ENCODE measurements around the gene APOO.
"Not testable (repeated sequence)": the region's sequence is repeated elsewhere in the genome, so short reads cannot be mapped to it uniquely, and the experiment has no call there.

The APOO gene

DNA sequence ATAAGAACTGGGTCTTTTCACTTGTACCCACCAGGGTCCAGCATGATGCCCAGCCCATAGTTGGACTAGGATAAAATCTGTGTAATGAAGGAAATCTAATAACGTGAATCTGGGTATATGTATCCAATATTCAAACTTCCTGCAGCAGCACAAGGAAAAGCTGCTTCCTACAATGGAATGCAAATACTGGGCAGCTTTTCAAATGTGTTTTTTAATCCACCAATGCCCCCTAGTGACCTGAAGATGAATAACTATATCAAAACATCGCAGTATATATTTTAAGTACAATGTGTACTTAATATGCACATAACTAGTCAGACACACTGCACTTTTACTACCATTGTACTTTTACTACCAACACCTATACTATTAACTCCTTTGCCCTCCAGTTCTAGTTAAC is 5.3 kb downstream of the APOO start:
- FAIRE-seq = peak; percentile 93

DNA sequence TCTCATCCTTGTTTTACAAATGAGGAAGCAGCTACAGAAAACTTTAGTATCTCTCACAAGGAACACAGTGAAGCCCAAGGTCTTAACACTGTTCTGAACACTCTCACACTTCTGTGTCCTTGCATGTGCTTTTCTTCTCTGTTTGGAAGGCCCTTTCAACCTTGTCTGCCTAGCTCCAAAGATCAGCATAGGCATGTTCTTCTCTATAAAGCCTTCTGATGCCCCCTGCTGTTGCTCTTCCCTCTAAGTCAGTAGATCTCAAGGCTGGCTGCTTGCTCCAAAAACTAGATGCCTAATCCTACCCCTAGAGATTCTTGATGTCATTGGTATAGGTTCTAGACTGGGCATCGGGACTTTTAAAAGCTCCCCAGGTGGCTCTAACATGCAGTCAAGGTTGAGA is 5.9 kb downstream of the APOO start:
- peak; percentile 89 for FAIRE-seq

DNA sequence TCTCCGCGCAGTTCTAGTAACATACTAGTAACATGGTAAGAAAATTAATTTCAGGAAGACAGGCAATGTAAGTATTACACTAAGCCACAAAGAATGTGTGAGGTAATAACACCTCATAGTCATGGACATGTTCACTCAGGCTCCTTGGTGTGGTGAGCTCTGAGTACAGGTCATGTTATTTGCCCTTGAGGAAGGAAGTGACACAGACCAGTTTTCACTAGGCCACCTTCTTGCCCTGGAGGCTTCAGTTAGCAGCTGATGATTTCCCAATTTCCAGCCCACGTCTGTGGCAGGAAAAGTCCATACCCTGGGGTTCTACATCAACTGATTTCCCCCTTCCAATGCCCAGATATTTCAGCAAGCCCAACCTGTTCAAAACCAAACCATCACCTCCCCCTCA is 6.7 kb downstream of the APOO start:
- FAIRE-seq = peak; percentile 97

DNA sequence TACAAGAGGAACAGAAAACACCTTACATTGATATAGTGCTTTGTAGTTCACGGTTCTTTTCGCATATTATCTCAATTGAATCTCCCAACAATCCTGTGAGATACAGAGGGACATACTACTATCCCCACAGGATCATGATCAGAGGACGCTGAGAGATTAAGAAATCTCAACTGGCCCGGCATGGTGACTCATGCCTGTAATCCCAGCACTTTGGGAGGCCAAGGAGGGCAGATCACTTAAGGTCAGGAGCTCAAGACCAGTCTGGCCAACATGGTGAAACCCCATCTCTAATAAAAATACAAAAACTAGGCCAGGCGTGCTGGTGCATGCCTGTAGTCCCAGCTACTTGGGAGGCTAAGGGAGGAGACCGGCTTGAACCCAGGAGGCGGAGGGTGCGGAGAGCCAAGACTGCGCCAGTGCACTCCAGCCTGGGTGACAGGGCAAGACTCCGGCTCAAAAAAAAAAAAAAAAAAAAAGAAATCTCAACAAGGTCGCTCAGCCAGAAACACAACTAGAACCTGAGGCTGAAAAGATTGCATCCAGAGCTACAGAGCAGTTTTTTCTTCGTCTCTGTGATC is 7.4 kb downstream of the APOO start:
- no peak for FAIRE-seq

DNA sequence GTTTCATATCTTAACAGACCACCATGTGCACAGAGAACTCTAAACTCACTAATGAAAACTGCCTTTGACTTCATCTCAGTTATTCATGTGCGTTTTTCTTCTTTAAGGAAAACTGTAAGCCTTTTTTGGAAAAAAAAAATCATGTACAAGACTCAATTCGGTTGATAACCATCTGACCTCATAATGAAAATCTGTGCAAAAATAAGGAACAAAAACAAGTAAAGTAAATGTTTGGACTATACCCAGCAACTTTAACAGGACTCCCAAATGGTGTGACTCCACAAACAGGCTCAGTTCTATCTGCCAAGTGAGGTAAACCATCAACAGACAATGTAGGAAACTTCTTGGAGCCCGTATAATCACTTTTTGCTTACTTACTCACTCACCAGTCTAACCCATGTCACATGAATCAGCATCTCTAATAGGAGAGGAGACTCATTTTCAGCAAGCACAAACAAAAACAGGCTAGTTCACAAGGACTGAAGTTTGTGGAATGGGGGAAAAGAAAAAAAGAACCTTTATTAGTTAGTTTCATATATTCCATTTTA is 9.3 kb downstream of the APOO start:
- FAIRE-seq = peak; percentile 84

DNA sequence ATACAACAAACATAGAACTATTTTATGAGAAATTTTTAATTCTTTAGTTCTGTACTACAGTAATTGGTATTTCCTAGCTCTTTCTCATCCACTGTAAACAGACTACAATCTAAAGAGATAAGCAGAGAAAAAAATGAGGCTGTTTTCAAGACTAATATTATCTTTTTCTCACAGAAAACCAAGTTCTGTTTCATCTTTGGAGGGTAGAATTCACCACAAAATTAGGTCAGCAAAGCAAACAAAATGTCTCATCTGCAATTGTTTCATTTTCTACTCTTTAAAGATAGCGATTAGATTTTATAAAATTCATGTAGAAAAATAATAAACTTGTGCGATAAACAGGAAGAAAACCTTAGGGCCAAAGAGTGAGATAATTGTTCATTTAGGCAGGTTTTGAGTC is 10.8 kb downstream of the APOO start:
- FAIRE-seq = no peak

DNA sequence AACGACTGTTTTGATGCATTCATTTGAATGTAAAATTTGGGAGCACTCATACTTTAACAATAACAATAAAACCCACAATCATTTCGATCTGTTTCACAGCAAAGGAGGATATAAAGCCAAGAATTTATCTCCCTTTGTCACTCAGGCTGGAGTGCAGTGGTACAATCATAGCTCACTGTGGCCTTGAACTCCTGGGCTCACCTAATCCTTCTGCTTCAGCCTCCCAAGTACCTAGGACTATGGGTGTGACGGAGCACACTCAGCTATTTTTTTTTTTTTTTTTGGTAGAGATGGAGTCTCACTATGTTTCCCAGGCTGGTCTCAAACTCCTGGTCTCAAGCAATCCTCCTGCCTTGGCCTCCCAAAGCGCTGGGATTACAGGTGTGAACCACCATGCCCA is 11.2 kb downstream of the APOO start:
- not testable (repeated sequence) for FAIRE-seq

DNA sequence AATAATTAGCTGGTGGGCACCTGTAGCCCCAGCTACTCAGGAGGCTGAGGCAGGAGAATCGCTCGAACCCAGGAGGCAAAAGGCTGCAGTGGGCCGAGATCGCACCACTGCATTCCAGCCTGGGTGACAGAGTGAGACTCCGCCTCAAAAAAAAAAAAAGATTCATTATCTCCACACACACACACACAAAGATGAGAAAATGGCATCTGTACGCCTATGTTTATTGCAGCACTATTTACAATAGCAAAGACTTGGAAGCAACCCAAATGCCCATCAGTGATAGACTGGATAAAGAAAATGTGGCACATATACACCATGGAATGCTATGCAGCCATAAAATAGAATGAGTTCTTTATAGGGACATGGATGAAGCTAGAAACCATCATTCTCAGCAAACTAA is 12.7 kb downstream of the APOO start:
- FAIRE-seq = not testable (repeated sequence)

DNA sequence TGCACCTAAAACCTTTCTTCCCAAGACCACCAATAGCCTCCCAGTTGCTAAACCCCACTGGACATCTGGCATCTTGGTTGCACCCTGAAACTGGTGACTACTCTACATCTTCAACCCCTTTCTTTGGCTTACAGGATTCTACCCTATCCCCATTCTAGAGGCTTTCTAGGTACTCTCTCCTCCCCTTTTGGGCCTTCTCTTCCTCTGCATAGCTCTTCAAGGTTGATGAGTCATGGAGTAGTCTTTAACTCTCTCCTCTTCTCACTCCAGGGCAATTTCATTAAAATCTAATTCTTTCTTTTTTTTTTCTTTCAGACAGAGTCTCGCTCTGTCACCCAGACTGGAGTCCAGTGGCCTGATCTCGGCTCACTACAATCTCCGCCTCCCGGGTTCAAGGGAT is 16.8 kb downstream of the APOO start:
- FAIRE-seq = no peak

DNA sequence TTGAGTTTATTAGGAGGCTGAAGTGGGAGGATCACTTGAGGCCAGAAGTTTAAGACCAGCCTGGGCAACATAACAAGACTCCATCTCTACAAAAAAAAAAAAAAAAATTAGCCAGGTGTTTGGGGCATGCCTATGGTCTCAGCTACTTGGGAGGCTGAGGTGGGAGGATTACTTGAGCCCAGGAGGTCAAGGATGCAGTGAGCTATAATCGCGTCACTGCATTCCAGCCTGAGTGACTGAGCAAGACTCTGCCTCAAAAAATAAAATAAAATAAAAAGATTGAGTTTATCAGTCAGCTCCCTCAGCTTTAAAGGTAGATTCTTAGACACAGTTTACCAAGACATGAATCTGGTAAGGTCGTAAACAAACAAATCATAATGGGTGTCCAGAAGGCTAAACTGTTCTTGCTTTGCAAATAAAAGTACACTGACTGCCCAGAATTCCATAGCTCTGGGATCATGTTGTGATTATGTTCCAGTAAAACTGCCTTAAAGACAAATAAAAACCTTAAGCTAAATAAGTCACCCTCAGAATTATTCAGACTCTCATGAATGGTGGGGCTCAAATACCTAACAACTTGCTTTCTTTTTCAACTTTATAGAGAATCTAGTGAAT is 18.7 kb downstream of the APOO start:
- peak; percentile 40 for FAIRE-seq

DNA sequence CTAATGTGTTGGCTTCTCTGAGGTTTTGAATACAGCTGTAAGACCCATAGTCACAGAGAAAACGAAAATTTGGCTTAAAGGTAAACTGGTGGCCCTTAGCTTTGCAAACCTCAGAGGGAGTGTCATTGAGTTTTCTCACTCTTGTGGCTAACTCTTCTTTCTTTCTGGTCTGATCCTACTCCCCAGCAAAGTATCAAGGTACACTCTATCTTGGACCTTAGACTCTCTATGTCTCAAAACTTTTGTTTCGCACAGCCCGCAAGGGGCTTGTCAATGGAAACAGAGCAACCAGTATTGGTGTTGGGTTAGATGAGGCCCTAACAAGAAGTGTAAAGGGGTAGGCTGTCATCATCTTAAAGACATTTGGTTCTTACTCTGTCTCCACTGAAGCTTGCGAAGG is 19.8 kb downstream of the APOO start:
- FAIRE-seq = no peak

DNA sequence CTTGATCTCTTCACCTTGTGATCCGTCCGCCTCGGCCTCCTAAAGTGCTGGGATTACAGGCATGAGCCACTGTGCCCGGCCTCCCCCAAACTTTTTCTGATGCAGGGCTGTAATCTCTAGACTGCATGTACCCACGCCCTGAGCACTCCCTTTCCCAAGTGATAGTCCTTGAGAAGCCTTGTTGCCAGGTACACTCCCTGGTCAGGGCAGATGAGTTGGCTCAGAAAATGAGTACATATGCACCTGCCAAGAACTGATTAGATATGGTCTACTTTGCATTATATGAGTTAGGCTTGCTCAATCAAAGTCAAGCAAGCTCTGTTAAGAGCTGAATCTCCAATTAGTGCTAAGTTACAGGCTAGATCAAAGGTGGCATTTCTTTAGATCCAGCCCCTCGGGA is 20.3 kb downstream of the APOO start:
- FAIRE-seq = no peak

DNA sequence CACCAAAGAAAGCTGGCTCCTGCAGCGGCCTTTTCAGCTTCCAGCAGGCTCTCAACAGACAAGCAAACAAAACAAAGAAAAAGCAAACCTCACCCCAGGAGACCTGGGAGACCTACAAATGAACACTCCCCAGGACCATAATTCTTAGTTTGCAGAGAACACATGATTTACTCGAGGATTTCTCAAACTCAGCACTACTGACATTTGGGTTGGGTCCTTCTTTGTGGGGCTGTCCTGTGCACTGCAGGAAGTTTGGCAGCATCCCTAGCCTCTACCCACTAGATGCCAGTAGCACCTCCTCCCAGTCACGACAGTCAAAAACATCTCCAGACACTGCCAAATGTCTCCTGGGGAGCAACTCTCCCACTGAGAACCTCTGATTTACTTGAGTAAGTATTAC is 21.9 kb downstream of the APOO start:
- no peak for FAIRE-seq

DNA sequence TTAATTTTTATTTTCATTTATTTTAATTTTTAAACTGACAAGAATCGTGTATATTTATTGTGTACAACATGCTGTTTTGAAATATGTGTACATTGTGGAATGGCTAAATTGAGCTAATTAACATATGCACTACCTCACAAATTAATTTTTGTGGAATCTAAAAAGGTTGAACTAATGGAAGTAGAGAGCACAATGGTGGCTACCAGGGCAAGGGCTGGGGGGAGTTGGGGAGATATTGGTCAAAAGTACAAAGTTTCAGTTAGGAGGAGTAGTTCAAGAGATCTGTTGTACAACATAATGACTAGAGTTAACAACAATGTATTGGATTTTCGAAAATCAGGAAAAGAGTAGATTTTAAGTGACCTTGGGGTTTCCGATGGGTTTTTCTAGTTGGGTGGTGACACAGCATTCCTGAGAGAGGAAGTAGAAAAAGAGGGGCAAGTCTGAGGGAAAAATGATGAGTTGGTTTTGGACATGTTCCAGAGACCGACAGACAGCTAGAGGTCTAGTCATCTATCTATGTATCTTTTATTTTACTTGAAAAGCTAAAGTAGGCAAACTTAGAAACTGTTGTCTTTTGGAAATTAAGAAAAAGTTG is 23.2 kb downstream of the APOO start:
- peak; percentile 17 for FAIRE-seq

DNA sequence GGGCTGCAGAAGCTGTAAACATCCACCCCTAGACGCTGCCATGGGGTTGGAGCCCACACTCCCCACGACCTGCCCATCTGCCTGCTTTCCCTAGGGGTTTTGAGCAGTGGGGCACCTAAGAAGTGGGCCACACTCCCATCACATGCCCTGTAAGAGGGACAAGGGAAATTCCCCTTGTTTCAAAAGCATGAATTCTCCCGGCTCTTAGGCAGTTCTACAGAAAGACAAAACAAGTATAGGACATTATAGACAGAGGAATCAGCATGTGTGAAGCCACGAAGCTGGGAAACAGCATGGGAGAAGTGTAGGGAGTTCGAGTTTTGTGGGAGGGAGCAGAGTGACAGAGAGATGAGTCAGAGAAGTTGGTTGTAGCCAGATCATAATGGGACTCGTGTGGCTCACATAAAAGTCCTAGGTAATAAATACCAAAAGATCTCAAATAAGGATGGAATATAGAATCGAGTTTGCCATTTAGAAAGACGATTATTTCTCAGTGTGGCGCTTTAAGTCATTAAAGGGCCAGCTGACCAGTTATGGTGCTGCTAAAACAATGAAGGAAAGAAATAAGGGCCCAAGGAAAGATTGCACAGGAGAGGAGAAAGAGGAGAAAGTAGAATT is 23.9 kb downstream of the APOO start:
- peak; percentile 93 for FAIRE-seq

DNA sequence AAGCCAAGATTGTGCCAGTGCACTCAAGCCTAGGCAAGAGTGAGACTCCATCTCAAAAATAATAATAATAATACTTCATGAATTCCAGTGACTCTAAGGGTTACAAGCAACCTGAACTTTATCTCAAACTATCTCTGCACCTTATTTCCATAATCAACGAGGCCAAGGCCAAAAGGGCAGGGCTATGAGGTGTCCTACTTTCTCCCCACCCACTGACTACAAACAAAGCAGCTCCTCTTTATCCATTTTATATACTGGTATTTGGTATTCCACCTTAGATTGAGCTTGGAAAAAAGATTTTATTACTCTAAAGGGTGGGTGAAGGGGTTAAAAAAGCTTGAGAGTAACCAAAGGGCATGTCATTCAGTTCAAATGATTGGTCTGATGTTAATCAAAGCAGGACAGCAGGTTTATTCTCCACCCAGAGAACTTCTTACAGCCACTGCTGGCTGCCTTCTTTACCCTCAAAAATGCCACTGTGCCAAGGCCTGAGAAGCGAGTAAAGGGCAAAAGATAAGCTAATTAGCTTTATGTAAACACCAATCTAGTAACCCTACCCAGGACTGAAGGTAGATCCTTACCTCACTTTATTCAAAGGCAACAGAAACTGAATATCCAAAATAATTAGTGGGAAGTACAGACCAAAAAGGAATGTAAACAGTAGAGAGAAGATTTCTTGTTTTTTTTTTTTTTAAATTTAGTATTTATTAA is 28.2 kb downstream of the APOO start:
- FAIRE-seq = no peak

DNA sequence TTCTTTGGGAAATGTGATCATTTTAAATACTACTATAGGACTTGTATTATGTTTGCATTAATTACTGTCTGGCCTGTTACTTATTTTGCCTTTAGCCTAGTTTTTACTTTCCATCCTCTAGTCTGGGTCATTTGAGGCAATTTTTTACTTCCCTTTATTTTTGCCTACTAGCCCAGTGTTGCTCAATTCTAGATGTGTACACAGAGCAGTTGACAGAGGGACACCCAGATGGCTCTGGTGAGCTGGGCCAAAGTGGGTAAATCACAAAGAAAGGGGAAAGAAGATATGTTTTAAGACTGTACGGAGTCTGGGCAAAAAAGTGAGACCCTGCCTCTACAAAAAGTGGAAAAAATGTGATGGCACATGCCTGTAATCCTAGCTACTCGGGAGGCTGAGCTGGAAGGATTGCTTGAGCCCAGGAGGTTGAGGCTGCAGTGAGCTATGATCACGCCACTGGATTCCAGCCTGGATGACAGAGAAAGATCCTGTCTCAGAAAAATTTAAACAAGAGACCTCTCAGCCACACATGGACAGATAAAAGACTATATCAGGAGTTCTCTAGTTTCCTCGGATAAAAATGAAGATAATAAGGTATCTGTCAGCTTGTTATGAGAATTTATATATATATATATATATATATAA is 35.7 kb downstream of the APOO start:
- no peak for FAIRE-seq

DNA sequence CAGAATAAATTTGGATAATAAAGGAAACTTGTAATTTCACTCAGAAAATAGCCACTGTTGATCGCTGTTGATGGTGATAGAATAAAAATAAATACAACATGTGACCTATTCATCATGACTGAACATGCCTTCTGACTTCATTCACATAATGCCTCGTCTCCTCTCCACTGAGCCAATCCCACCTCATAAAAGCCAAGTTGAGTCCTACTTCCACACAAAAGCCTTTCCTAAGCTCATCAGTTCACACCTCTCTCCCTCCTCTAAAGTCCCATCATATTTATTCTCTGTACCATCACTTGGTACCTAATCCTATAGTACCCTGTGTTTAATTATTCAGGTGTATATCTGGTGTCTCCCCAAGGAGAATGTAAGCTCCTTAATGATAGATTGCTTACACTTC is 37.7 kb downstream of the APOO start:
- FAIRE-seq = no peak

DNA sequence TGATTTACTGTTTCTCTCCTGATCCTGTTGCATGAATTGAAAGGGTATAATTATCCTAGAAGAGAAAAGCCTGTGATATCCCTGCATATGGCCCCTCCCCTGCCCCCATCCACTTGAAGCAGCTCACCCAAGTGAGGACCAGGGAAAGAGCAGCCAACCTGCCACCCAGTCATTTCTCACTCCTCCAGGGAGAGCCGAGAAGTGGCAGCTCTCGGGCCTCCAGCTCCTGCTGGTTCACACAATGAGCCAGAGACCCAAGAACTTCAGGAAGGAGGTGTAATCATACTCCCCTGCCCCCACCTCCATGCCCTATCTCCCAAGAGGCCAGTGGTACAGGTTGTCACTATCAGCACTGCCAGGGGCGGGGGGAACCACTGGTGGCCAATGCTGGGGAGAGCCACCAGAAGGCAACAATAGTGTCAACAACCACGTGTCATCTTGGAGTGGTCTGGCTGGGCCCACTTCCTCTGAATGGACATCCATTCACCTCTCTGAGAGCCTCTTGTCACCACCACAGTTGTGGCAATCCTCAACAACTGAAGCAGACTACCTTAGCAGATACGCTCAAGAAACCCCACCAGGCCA is 42.9 kb downstream of the APOO start:
- FAIRE-seq = no peak

DNA sequence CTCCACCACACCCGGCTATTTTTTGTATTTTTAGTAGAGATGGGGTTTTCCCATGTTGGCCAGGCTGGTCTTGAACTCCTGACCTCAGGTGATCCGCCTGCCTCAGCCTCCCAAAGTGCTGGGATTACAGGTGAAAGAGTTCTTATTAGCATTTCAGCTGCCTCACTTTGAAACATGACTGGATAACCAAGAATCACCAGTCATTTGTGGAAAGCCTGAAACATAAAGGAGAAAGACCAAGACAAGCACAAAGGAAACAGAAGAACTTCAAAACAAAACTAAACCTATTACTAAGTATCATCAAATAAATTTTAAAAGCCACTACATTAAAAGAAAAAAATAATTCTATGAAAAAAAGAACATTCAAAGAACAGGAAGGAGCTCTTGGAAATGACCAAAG is 45.8 kb downstream of the APOO start:
- not testable (repeated sequence) for FAIRE-seq

DNA sequence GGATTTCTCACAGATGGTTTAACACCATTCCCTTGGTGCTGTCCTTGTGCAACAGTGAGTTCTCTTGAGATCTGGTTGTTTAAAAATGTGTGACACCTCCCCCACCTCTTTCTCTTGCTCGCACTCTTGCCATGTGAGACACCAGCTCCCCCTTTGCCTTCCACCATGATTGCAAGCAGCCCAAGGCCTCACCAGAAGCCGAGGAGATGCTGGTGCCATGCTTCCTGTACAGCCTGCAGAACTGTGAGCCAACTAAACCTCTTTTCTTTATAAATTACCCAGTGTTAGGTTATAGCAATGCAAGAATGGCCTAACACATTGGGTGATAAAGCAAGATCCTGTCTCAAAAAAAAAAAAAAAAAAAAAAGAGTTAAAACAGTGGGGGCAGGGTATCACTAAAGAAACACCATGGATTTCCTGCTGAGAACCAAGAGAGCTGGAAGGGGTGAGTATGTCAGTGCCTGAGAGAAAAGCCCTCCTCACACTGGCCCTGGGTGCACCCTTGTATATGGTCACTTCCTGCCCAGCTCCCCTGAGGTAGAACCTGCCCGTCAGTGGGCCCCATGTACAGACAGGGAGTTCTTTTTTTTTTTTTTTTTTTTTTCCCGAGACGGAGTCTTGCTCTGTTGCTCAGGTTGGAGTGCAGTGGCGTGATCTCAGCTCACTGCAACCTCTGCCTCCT is 46.4 kb downstream of the APOO start:
- FAIRE-seq = no peak

DNA sequence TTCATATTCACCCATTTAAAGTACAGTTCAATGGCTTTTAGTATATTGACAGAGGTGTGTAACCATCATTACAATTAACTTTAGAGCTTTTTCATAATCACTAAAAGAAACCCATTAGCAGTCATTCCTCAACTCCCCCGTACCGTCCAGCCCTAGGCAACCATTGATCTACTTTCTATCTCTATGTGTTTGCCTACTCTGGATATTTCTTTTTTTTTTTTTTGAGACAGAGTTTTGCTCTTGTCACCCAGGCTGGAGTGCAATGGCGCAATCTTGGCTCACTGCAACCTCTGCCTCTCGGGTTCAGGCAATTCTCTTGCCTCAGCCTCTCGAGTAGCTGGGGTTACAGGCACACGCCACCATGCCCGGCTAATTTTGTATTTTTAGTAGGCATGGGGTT is 48.5 kb downstream of the APOO start:
- not testable (repeated sequence) for FAIRE-seq

Data from G401.6 (cell line).